ENCODE measurements around the gene NT5DC1.

DNA sequence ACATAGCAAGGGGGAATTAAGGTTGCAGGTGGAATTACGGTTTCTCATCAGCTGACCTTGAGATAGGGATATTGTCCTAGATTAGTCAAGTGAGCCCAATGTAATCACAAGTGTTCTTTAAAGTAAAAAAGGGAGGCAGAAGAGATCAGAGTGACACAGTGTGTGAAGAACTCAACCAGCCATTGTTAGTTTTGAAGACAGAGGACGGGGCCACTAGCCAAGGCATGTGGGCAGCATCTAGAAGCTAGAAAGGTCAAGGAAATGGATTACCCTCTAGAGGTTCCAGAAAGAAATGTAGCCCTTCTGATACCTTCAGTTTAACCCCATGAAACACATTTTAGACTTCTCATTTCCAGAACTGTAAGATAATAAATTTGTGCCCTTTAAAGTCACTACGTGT lies 197.6 kb downstream of the NT5DC1 start:
- TF ChIP-seq, protein P1, sequence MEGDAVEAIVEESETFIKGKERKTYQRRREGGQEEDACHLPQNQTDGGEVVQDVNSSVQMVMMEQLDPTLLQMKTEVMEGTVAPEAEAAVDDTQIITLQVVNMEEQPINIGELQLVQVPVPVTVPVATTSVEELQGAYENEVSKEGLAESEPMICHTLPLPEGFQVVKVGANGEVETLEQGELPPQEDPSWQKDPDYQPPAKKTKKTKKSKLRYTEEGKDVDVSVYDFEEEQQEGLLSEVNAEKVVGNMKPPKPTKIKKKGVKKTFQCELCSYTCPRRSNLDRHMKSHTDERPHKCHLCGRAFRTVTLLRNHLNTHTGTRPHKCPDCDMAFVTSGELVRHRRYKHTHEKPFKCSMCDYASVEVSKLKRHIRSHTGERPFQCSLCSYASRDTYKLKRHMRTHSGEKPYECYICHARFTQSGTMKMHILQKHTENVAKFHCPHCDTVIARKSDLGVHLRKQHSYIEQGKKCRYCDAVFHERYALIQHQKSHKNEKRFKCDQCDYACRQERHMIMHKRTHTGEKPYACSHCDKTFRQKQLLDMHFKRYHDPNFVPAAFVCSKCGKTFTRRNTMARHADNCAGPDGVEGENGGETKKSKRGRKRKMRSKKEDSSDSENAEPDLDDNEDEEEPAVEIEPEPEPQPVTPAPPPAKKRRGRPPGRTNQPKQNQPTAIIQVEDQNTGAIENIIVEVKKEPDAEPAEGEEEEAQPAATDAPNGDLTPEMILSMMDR (IDR thresholded peaks at IDR 0.05): no peak
- TF ChIP-seq POLR2A (IDR thresholded peaks at IDR 0.05): no peak

Measured in Peyer's patch (tissue), 4 donors.